ENCODE measurements around the gene BCOR.

Gene BCOR

GRCh38 chrX:40019541-40019940 is 78.2 kb downstream of the BCOR start:
- no peak for DNase-seq (ENCODE audit: low read depth)

GRCh38 chrX:40018041-40018440 is 79.7 kb downstream of the BCOR start:
- DNase-seq (ENCODE audit: low read depth), result no peak

- no peak for DNase-seq (ENCODE audit: low read depth)
These were observed 81.0 kb downstream of the BCOR start for GRCh38 chrX:40016749-40017148.

GRCh38 chrX:40015693-40016092 is 82.1 kb downstream of the BCOR start:
- no peak for DNase-seq (ENCODE audit: low read depth)

- peak; percentile 68 for DNase-seq (ENCODE audit: low read depth)
These were observed 84.2 kb downstream of the BCOR start for GRCh38 chrX:40013266-40014195.

- peak; percentile 48 for DNase-seq (ENCODE audit: low read depth)
These were observed 84.9 kb downstream of the BCOR start for GRCh38 chrX:40012868-40013265.

DNA sequence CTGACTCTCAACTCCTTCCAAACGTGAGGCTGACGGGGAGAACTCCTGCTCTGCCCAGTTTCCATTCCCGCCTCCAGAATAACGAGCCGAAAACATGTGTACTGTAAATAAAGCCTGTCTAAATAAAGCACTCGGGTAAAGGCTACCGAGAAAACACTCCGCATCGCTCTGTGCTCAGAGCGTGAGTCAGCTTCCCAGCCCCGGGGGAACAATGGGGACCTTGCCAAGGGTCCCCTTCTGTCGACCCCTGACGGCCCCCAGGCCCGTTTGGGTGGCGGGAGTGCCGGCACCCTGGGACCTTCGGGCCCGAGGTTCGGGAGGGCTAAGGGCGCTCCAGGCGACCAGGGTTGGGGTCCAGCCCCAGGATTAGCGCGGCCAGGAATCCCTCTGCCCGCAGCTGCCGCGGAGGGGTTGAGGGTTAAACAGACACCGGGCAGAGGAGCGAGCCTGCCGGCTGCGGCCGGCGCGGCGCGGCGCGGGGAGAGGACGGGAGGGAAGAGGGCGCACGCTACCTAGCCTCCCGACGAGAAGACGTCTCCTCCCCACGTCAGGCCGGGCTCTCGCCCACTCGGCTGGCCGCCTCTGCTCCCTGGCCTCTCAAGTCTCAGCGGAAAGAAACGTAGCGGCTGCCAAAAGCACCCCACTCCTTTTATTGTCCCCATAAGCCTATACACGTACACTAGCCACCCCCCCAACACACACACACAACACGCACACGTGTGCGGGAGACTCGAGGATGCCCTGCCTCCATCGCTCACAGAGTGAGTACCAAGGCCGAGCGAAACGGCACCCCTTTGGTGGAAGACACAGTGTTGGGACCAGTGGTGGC is 85.5 kb downstream of the BCOR start:
- peak; percentile 66 for DNase-seq (ENCODE audit: low read depth)

- DNase-seq (ENCODE audit: low read depth), result no peak
These were observed 86.3 kb downstream of the BCOR start for GRCh38 chrX:40011322-40012038.

DNA sequence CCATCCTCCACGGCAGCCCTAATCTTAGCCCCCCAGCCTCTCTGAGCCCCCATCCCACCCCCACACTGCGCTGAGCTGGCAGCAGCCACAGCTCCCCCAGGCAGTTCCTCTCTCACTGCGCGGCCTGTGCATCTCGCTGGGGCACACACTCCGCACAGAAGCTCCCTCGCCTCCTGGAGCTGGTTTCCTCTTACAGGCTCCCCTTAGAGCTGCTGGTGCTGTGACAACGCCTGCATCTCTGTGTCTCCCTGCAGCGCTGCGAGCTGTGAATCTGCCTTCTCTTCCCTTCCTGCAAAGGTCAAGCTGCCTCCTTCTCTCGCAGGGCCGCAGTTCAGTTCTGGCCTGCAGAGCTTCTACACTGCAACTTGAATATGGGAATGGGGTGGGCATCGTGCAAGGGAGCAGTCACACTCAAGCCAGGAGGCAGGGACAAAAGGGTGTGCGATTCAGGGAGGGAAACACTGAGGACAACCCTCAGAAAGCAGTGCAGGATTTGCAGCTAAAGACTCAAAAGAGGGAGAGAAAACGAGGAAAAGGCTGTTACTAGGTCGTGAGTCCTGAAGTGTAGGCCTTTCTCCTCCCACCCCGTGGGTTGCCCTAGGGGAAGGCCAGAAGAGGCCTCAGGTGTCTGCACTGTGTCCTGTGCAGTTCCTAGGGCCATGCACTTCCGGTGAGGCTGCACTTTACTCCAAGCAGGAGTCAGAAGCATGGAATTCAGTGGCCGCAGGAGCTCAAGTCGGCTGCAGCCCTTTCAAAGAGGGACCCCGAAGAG is 87.0 kb downstream of the BCOR start:
- no peak for DNase-seq (ENCODE audit: low read depth)

- DNase-seq (ENCODE audit: low read depth), result no peak
These were observed 87.9 kb downstream of the BCOR start for GRCh38 chrX:40009890-40010289.

DNA sequence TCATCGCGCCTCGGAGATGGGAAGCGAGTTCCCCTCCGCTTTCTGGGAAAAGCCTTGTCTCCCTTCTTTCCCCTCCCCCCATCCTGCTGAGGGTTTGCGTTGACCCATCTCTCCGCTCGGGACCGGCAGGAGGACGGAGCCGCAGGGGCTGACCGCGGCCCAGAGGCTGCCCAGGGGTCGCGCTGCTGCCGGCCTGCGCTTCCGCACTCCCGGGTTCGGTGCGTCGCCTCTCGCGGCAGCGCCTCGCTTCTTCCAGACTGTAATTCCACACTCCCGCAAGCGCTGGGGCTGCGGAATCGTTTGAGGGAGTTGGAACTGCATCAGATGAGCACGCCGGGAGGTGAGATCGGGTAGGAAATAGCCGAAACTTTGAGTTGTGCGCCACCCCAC is 88.3 kb downstream of the BCOR start:
- DNase-seq (ENCODE audit: low read depth), result no peak

DNA sequence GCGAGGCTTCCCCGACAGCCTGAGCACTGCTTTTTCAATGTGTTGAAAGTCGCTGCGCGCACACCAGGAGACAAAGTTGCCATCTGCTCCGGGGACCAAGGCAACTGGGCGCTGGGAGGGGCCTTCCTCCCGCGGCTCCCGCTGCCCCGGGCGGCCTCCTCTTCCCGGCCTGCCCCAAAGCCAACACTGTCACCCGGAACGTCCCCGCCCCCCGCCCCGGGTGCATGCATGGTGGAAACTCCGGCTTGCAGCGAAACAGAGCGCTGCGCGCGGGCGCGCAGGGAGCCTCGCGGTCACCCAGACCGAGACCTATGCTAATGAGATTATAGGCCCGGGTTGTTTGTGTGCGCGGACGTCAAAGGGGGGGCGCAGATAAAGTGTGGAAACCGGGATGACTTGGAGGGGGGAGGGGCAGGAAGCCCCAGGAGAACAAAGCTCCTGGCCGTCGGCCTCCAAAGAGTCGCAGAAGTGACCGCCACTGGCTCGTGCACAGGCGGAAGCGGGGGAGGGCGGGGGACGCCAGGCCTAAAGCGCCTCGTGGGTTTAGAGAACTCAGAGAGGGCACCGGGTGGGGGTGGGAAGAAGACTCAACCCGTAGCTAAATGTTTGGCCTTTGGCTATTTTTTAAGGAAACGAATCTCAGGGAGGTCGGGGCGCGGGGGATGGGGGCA is 88.8 kb downstream of the BCOR start:
- DNase-seq (ENCODE audit: low read depth), result peak; percentile 36

- DNase-seq (ENCODE audit: low read depth), result no peak
These were observed 89.7 kb downstream of the BCOR start for GRCh38 chrX:40007756-40008705.

- no peak for DNase-seq (ENCODE audit: low read depth)
These were observed 90.5 kb downstream of the BCOR start for GRCh38 chrX:40007131-40007755.

GRCh38 chrX:40006106-40007017 is 91.4 kb downstream of the BCOR start:
- peak; percentile 16 for DNase-seq (ENCODE audit: low read depth)

GRCh38 chrX:40005292-40006011 is 92.3 kb downstream of the BCOR start:
- no peak for DNase-seq (ENCODE audit: low read depth)

DNA sequence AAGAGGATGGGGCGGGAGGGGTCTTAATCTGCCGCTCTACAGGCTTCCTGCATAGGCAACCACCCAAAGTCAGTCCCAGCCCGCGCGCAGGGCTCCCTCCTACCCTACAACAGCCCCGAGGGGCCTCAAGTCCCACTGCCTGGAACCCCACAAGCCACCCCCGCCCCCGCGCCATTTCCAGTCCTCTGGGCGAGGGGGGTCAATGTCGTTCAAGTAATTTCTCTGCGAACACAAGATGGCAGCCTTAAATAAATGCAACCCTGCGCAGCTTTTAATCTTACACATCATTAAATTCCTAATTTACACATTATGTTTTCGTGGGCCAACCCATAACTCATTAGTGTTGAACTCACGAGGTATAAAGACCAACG is 92.9 kb downstream of the BCOR start:
- no peak for DNase-seq (ENCODE audit: low read depth)

DNA sequence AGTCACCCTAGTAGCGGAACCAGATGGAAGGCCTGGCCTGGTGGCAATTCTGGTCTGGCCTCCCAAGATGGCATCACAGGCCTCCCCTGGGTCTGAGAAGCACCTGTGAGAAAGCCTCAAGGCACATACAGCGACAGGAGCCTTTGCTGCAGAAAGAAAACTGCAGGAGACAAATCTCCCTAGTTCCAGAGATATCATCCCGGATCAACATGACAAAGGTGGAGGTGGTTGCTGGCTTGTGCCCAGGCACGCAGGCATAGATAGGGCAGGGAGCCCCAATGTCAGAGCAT is 93.6 kb downstream of the BCOR start:
- no peak for DNase-seq (ENCODE audit: low read depth)

All from EH (cell line).